Calu3 (cell line): Measurements from ENCODE around the gene RFC1. TPM values are rescaled to one million over a fixed set of nuclear protein-coding genes. Genes with fewer than 3 reads are reported as not detected.
A peak's percentile ranks its signal among the peaks of the same experiment; 100 is the strongest.

Experiments
- BruUV-seq: library from RNA; stranded (reverse); fragments of 400-500 nt; replicated peaks from 2 replicates; lab custom pipeline; 2021; lab: Mats Ljungman, UMichigan
- CTCF ChIA-PET: fragments of 300-600 bp; sonication (Branson Sonifier 250); formaldehyde crosslinking; loops from one replicate; lab custom pipeline; 2022; ENCODE audit warnings: antibody characterized with exemption; lab: Charles Lee
- DNase-seq: peaks from one replicate; pipeline ENCODE4 v3.0.0; 2022
- H3K27ac Mint-ChIP-seq: one replicate; pipeline ENCODE4 v1.8.0; 2022; ENCODE audit warnings: mixed read lengths; ENCODE audit not compliant: unreplicated experiment
- H3K27me3 Mint-ChIP-seq: one replicate; pipeline ENCODE4 v1.8.0; 2022; ENCODE audit warnings: mixed read lengths; ENCODE audit not compliant: unreplicated experiment
- H3K36me3 Mint-ChIP-seq: one replicate; pipeline ENCODE4 v1.8.0; 2022; ENCODE audit warnings: mild to moderate bottlenecking, moderate library complexity, mixed read lengths; ENCODE audit not compliant: insufficient read depth, unreplicated experiment
- H3K4me1 Mint-ChIP-seq: one replicate; pipeline ENCODE4 v1.8.0; 2022; ENCODE audit warnings: mild to moderate bottlenecking, low read depth, mixed read lengths; ENCODE audit not compliant: unreplicated experiment
- H3K4me3 Mint-ChIP-seq: one replicate; pipeline ENCODE4 v1.8.0; 2022; ENCODE audit warnings: mild to moderate bottlenecking, low read depth, moderate library complexity, mixed read lengths; ENCODE audit not compliant: unreplicated experiment
- H3K9me3 Mint-ChIP-seq: one replicate; pipeline ENCODE4 v1.8.0; 2022; ENCODE audit warnings: low read depth, mixed read lengths; ENCODE audit not compliant: unreplicated experiment
- CTCF ChIP-seq: fragments of 200-600 bp; IDR thresholded peaks from one replicate; pipeline ENCODE4 v1.8.0; 2022; ENCODE audit warnings: antibody characterized with exemption; ENCODE audit not compliant: unreplicated experiment
- intact Hi-C: fragments of 100-400 bp; cut with micrococcal nuclease; formaldehyde crosslinking; loops from one replicate; pipeline ENCODE4 v1.10.0; 2022; ENCODE audit not compliant: unreplicated experiment
- total RNA-seq: library from RNA; stranded (reverse); gene quantifications from 2 replicates; pipeline ENCODE4 v1.2.3, GENCODE V29; 2022

RFC1 gene
- total RNA-seq, 1 experiment from 2014 or later, result 37.0 TPM

DNA sequence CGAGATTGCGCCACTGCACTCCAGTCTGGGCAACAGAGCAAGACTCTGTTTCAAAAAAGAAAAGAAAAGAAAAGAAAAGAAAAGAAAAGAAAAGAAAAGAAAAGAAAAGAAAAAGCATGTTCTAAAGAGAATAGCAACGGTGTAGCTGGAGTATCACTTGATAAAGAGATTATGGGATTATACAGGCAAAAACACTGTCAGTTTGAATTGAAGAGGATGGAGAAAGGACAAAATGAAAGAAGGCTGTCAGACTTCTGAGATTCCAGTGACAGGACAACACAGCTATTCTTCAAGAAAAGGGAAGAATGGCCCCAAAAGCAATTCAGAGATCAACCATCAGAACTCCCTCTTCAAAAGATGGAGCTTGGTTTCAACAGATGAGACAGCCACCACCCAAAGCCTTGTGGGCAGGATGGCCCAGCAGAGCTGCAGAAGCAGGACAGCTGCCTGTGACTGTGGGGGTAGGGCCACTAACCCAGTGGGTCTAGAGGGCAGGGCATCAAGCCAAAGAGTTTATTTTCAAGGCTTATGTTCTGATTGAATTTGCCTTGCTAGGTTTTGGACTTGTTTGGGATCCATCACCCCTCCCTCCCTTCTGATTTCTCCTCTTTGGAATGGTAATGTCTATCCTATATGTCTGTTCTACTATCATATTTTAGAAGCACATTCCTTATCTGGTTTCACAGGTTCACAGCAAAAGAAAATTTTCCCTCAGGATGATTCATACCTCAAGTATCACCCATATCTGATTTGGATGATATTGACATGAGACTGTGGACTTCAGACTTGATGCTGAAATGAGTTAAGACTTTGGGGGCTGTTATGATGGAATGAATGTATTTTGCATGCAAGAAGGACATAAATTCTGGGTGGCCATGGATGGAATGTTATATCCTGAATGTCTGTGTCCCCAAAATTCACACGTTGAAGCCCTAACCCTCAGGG, 17.5 kb downstream of the RFC1 start:
- intact Hi-C loops, result no loop called here
- Mint-ChIP-seq H3K4me3 (no peak overlapping the region), H3K4me1 (peaks cover 26% of the 10 kb centered on the region), H3K9me3 (no peaks in the 10 kb centered on the region), H3K36me3 (peaks cover 14% of the 10 kb centered on the region), H3K27ac (no peak overlapping the region), H3K27me3 (no peaks in the 10 kb centered on the region)
- CTCF ChIA-PET, result interaction anchor here (0.6 kb wide), 1 partner anchor 416 kb away, joined by 3 read pairs; no protein-coding TSS in a partner anchor
- TF ChIP-seq CTCF, result no peak
- no TSS peak for BruUV-seq
- no peak for DNase-seq

DNA sequence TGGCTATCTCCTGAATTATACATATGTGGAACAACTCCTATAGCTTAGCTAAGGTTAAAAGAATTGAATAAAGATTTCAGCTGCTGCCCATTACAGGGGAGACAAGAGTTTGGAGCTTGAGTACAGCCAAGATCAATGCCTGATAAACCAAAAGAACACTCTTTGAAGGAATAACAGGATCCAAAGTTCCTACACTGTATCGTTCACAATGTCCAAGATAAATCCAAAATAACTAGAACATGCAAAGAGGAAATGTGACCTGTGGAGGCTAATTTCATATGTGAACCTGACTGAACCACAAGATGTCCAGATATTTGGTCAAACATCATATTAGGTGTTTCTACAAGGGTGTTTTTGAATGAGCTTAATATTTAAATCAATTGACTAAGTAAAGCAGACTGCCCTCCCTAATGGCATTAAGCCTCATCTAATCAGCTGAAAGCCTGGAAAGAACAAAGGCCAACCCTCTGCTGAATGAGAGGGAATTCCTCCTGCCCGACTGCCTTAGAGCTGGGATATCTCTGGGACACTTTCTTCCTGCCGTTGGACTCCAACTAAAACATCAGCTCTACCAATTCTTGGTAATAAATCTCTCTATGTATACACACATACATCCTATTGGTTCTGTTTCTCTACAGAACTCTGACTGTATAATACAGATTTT, 19.2 kb downstream of the RFC1 start:
- no peak for DNase-seq
- Mint-ChIP-seq H3K9me3 (no peaks in the 10 kb centered on the region), H3K27ac (no peak overlapping the region), H3K36me3 (peaks cover 14% of the 10 kb centered on the region), H3K4me1 (peaks cover 24% of the 10 kb centered on the region), H3K4me3 (no peak overlapping the region), H3K27me3 (no peaks in the 10 kb centered on the region)
- intact Hi-C loops, result no loop called here
- CTCF ChIA-PET, result no interaction called here
- TF ChIP-seq CTCF, result no peak
- BruUV-seq, result no TSS peak

DNA sequence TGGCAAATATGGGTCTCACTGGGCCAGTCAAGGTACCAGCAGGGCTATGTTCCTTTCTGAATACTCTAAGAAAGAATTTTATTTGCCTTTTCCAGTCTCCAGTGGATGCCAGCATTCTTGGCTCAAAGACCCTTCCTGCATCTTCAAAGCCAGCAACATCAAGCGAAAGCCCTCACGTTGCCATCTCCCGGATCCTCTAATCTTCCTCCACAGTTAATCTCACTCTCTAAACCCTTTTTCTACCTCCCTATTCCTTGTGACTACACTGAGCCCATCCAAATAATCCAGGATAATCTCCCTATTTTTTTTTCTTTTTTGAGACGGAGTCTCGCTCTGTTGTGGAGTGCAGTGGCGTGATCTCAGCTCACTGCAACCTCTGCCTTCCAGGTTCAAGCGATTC, 23.4 kb downstream of the RFC1 start:
- intact Hi-C loops, result no loop called here
- CTCF ChIA-PET, result no interaction called here
- H3K36me3 Mint-ChIP-seq, result no peaks in the 10 kb centered on the region
- no peak for TF ChIP-seq CTCF
- H3K4me3 Mint-ChIP-seq, result no peak overlapping the region
- no TSS peak for BruUV-seq
- H3K27me3 Mint-ChIP-seq, result no peaks in the 10 kb centered on the region
- H3K27ac Mint-ChIP-seq, result no peak overlapping the region
- DNase-seq, result no peak
- H3K9me3 Mint-ChIP-seq, result no peaks in the 10 kb centered on the region
- peaks cover 7% of the 10 kb centered on the region for H3K4me1 Mint-ChIP-seq

DNA sequence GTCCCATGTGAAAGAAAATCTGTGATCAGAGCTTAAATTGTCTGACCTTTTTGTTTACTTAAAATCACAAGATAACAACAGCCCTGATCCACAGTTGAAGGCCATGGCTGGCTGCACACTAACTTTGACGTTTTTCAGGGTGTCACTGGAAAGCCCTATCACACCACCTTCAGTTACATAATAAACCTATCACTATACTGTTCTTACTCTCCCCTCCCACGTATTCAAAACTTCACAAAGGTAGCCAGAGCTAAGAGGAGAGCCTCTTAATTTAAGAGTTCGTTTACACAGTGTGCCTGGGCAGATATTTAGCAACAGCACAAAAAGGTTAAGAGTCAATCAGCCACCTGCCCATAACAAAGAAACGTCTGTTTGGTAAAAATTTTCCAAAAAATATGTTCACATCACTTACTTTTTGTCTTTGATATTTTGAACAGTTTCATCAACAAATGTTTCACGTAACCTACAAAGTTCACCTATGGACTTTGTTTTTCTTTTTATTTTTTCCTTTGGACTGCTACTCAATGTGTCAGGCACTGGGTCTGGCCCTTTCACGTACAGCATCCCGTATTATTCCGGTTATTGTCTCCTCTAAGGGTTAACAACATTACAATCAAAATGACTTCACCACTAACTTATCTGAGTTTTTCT, 25.0 kb downstream of the RFC1 start:
- Mint-ChIP-seq H3K36me3 (no peaks in the 10 kb centered on the region), H3K4me3 (no peak overlapping the region), H3K4me1 (no peaks in the 10 kb centered on the region), H3K27ac (no peak overlapping the region), H3K27me3 (no peaks in the 10 kb centered on the region), H3K9me3 (no peaks in the 10 kb centered on the region)
- intact Hi-C loops, result no loop called here
- no peak for TF ChIP-seq CTCF
- TSS peak; percentile 9 for BruUV-seq
- DNase-seq, result no peak
- CTCF ChIA-PET, result no interaction called here
